K562 (cell line): Measurements from ENCODE around the gene ADAM22. TPM values are rescaled to one million over a fixed set of nuclear protein-coding genes. Genes with fewer than 3 reads are reported as not detected.

Source experiments
- ATAC-seq: fragments of 200-7000 bp; cut with Tn5 transposase; 3 replicates; pipeline ENCODE4 v1.9.1; 2020; ENCODE audit warnings: moderate library complexity
- BruUV-seq: library from RNA; stranded (reverse); fragments of 400-500 nt; replicated peaks from 2 replicates; lab custom pipeline; 2021; lab: Mats Ljungman, UMichigan
- CTCF ChIA-PET: fragments of 300-600 bp; formaldehyde crosslinking; extraction: SDS; loops from one replicate; lab custom pipeline; 2021; ENCODE audit warnings: low intra/inter-chr PET ratio; lab: Yijun Ruan, JAX
- POLR2A ChIA-PET: fragments of 300-600, 350-650 bp; sonication (Branson Sonifier 250); formaldehyde crosslinking; extraction: SDS; loops from one replicate; lab custom pipeline; 2021; ENCODE audit warnings: antibody characterized with exemption, inconsistent platforms; lab: Yijun Ruan, JAX
- DNase-seq, 4 experiments: peaks; one replicate each; pipeline versions ENCODE4 v3.0.0 to v3.0.0-alpha.2; 2011 to 2018; ENCODE audit warnings: low spot score in 3 of 4, mixed read lengths in 3 of 4; ENCODE audit errors: extremely low read depth in 1 of 4
- FAIRE-seq: peaks from 2 replicates; lab custom pipeline; 2011; peaks lifted over from hg19 to GRCh38; lab: Jason Lieb, UNC
- H2AFZ ChIP-seq: 2 replicates; pipeline ENCODE4 v1.6.0; 2011; ENCODE audit warnings: low read depth, low read length, control low read depth, inconsistent platforms
- H3K27ac ChIP-seq: fragments of 200-600 bp; 3 replicates; pipeline ENCODE4 v1.8.0; 2011; ENCODE audit warnings: low read depth, mild to moderate bottlenecking, control low read depth, inconsistent platforms, low read length, moderate library complexity, mixed read lengths; ENCODE audit errors: extremely low read depth
- H3K27me3 ChIP-seq, 2 experiments: fragments of 300-600 bp in 1 of 2; 2 replicates in 1 of 2; 3 replicates in 1 of 2; pipeline versions ENCODE4 v1.6.0 to v1.8.0; 2011; ENCODE audit warnings: inconsistent platforms in 2 of 2, low read length in 2 of 2, mild to moderate bottlenecking in 1 of 2, mixed read lengths in 1 of 2, moderate library complexity in 1 of 2; ENCODE audit not compliant: control insufficient read depth in 2 of 2, insufficient read depth in 2 of 2
- H3K36me3 ChIP-seq: fragments of 300-600 bp; 3 replicates; pipeline ENCODE4 v1.8.0; 2011; ENCODE audit warnings: mild to moderate bottlenecking, low read length, inconsistent platforms; ENCODE audit not compliant: control insufficient read depth, insufficient read depth
- H3K4me1 ChIP-seq, 2 experiments: fragments of 200-600 bp in 1 of 2; replicated peaks in 1 of 2; 2 replicates in 1 of 2; 3 replicates in 1 of 2; pipeline versions ENCODE4 v1.5.1 to v1.8.0; 2011; ENCODE audit warnings: inconsistent platforms in 2 of 2, low read length in 2 of 2, mild to moderate bottlenecking in 1 of 2, mixed read lengths in 1 of 2, moderate library complexity in 1 of 2; ENCODE audit not compliant: control insufficient read depth in 2 of 2, insufficient read depth in 2 of 2
- H3K4me2 ChIP-seq: 2 replicates; pipeline ENCODE4 v1.6.1; 2011; ENCODE audit warnings: low read length, control low read depth, inconsistent platforms, mixed read lengths; ENCODE audit not compliant: insufficient read depth
- H3K4me3 ChIP-seq: fragments of 200-600 bp; sonication (generic), shearing (Covaris generic); 2 replicates; pipeline ENCODE4 v1.5.1; 2016; ENCODE audit warnings: control low read depth, inconsistent platforms
- H3K79me2 ChIP-seq: fragments of 200-600 bp; 3 replicates; pipeline ENCODE4 v1.8.0; 2011; ENCODE audit warnings: low read length, inconsistent platforms; ENCODE audit not compliant: control insufficient read depth, insufficient read depth
- H3K9ac ChIP-seq, 2 experiments: 2 replicates each; pipeline versions ENCODE4 v1.6.0 to v1.6.1; 2011; ENCODE audit warnings: low read depth in 2 of 2, low read length in 2 of 2, control low read depth in 1 of 2, inconsistent platforms in 1 of 2, mild to moderate bottlenecking in 1 of 2, mixed read lengths in 1 of 2; ENCODE audit not compliant: insufficient read depth in 1 of 2
- H3K9me1 ChIP-seq: one replicate; pipeline ENCODE4 v1.6.0; 2011; ENCODE audit warnings: inconsistent platforms, mild to moderate bottlenecking, low read length, moderate library complexity; ENCODE audit not compliant: control insufficient read depth, insufficient read depth
- H3K9me3 ChIP-seq: replicated peaks from 2 replicates; pipeline ENCODE4 v1.5.1; 2011; ENCODE audit warnings: low read depth, low read length, inconsistent platforms; ENCODE audit not compliant: control insufficient read depth, insufficient read depth
- H4K20me1 ChIP-seq: replicated peaks from 2 replicates; pipeline ENCODE4 v1.6.1; 2011; ENCODE audit warnings: low read length, inconsistent platforms, mixed read lengths; ENCODE audit not compliant: control insufficient read depth, insufficient read depth
- C11orf30 ChIP-seq: fragments of 450-650 bp; IDR thresholded peaks from 2 replicates; pipeline ENCODE4 v1.6.1; 2016; ENCODE audit warnings: low read depth, mild to moderate bottlenecking
- CHD4 ChIP-seq: fragments of 200-600 bp; sonication (generic); IDR thresholded peaks from 3 replicates; pipeline ENCODE4 v1.6.1; 2012; ENCODE audit warnings: low read depth, mild to moderate bottlenecking, mixed read lengths, low read length, inconsistent platforms; ENCODE audit not compliant: insufficient read depth, insufficient replicate concordance, poor library complexity, severe bottlenecking
- CTCF ChIP-seq, 3 experiments: IDR thresholded peaks in 2 of 3; conservative IDR thresholded peaks in 1 of 3; 2 replicates each; pipeline ENCODE4 v1.5.1; 2011 to 2012; ENCODE audit warnings: low read length in 3 of 3, mild to moderate bottlenecking in 3 of 3, control low read depth in 2 of 3, improper control_type of control experiment in 1 of 3, inconsistent platforms in 1 of 3, low read depth in 1 of 3, mixed read lengths in 1 of 3, moderate library complexity in 1 of 3; ENCODE audit not compliant: insufficient read depth in 2 of 3
- FOXP1 ChIP-seq: sonication (generic); formaldehyde crosslinking; IDR thresholded peaks from 2 replicates; pipeline ENCODE4 v1.8.0; 2022; ENCODE audit warnings: mild to moderate bottlenecking, missing genetic modification reagents
- HMGN3 ChIP-seq: IDR thresholded peaks from 2 replicates; pipeline ENCODE4 v1.6.1; 2011; ENCODE audit warnings: borderline replicate concordance, low read depth, mild to moderate bottlenecking, mixed read lengths, low read length; ENCODE audit not compliant: insufficient read length; ENCODE audit errors: extremely low read depth
- KHSRP ChIP-seq: fragments of 450-650 bp; IDR thresholded peaks from 2 replicates; pipeline ENCODE4 v1.6.1; 2017
- RAD51 ChIP-seq: fragments of 450-650 bp; IDR thresholded peaks from 2 replicates; pipeline ENCODE4 v1.7.1; 2016; ENCODE audit warnings: low read depth, mild to moderate bottlenecking, borderline replicate concordance
- RBFOX2 ChIP-seq: fragments of 200-400 bp; formaldehyde crosslinking; IDR thresholded peaks from 2 replicates; pipeline ENCODE4 v1.6.1; 2017; ENCODE audit warnings: low read depth, mild to moderate bottlenecking, low read length, moderate library complexity
- TAF9B ChIP-seq: fragments of 450-650 bp; IDR thresholded peaks from 2 replicates; pipeline ENCODE4 v1.6.1; 2018; ENCODE audit warnings: mild to moderate bottlenecking; ENCODE audit not compliant: partially characterized antibody
- THRB ChIP-seq: fragments of 450-650 bp; formaldehyde crosslinking; conservative IDR thresholded peaks from 2 replicates; pipeline ENCODE4 v1.4.0; 2022; ENCODE audit warnings: mild to moderate bottlenecking, missing genetic modification characterization
- ZNF316 ChIP-seq: fragments of 450-650 bp; IDR thresholded peaks from 2 replicates; pipeline ENCODE4 v1.6.1; 2016
- ZNF583 ChIP-seq: fragments of 250-450 bp; sonication (Bioruptor Pico); IDR thresholded peaks from 2 replicates; pipeline ENCODE4 v1.4.0; 2020
- ZNF780A ChIP-seq: fragments of 250-450 bp; sonication (Bioruptor Pico); IDR thresholded peaks from 2 replicates; pipeline ENCODE4 v1.5.0; 2021; ENCODE audit warnings: mild to moderate bottlenecking
- WGBS: fragments of 100-300 bp; shearing (Covaris generic); methylation state at CpG from one replicate; pipeline ENCODE4 v1.1.6; 2016; ENCODE audit warnings: low coverage, mixed read lengths; ENCODE audit not compliant: insufficient coverage; ENCODE audit errors: missing lambda C conversion rate; 5-methylcytosine and 5-hydroxymethylcytosine counted together
- in situ Hi-C: fragments of 300-500 bp; cut with MboI; formaldehyde crosslinking; loops from 4 replicates; pipeline ENCODE4 v1.15.0; 2018; ENCODE audit warnings: inconsistent platforms, mixed read lengths
- intact Hi-C: fragments of 100-400 bp; cut with micrococcal nuclease; formaldehyde crosslinking; loops from 2 replicates; pipeline ENCODE4 v1.14.2; 2022
- polyA plus RNA-seq, 8 experiments: library from polyadenylated mRNA; depleted of rRNA in 4 of 8; stranded (reverse) in 5 of 8; unstranded in 3 of 8; fragments of >200 nt; fragmentation: Nextera tagmentation in 2 of 8; fragmentation: Illumina TruSeq in 1 of 8; extraction: Ambion mirVana in 2 of 8; extraction: Trizol in 1 of 8; gene quantifications; 2 replicates each; pipeline versions ENCODE4 v1.2.1 to v1.2.3, GENCODE V29; 2011 to 2014; ENCODE audit warnings: inconsistent platforms in 1 of 8, missing spikeins in 1 of 8
- total RNA-seq, 7 experiments: library from RNA; depleted of rRNA in 6 of 7; stranded (reverse); fragments of >200 nt in 6 of 7; fragmentation: Illumina TruSeq in 2 of 7; extraction: Trizol in 2 of 7; gene quantifications; 2 replicates each; pipeline versions ENCODE4 v1.2.1 to v1.2.3, GENCODE V29; 2011 to 2021; ENCODE audit warnings: low replicate concordance in 1 of 7

ADAM22 gene
- total and polyA plus RNA-seq, 9 of the 15 experiments (the other 6 are each of a cell fraction or from before 2014, with no cell fraction given): 0.01 to 0.58 (median 0.18) TPM

GRCh38 chr7:88169717-88170320 is 235.8 kb downstream of the ADAM22 start (continued):
- TF ChIP-seq RBFOX2 (no peak), ZNF316 (no peak), FOXP1 (CRISPR knock-in tag) (no peak)

- ChIA-PET POLR2A (no interaction called here), CTCF (no interaction called here)
- DNase-seq (no peak), ATAC-seq (no peak), FAIRE-seq (no peak)
- intact Hi-C loops (no loop called here), in situ Hi-C loops (no loop called here)
- Histone ChIP-seq H3K9ac (no peak overlapping the region), H3K79me2 (no peaks in the 10 kb centered on the region), H3K9me1 (no peaks in the 10 kb centered on the region), H3K27me3 (no peaks in the 10 kb centered on the region; a peak in 1 of 5 replicates), H3K27ac (no peak overlapping the region), H3K9me3 (no peaks in the 10 kb centered on the region), H4K20me1 (no peaks in the 10 kb centered on the region), H2AFZ (no peak overlapping the region), H3K4me1 (no peaks in the 10 kb centered on the region), H3K4me3 (no peak overlapping the region), H3K4me2 (no peak overlapping the region), H3K36me3 (no peaks in the 10 kb centered on the region)
- BruUV-seq: no TSS peak
- 10% methylated on average over 4 of the region's 4 CpGs for WGBS
- TF ChIP-seq ZNF780A: no peak
- TF ChIP-seq KHSRP: no peak
- no peak for TF ChIP-seq C11orf30
- no peak for TF ChIP-seq ZNF583
- no peak for TF ChIP-seq CHD4
- no peak for TF ChIP-seq TAF9B
- no peak for TF ChIP-seq HMGN3
- no peak for TF ChIP-seq CTCF (IDR thresholded peaks at IDR 0.05 in 2 of 3, conservative IDR thresholded peaks at IDR 0.05 in 1 of 3; ENCODE audit: insufficient read depth in 2 of 3, low read depth in 1 of 3, low read length in 3 of 3)
- no peak for TF ChIP-seq RAD51
- no peak for TF ChIP-seq THRB
Measured at GRCh38 chr7:88172842-88173241, 238.8 kb downstream of the ADAM22 start.
